ENCODE measurements around the gene XRN1. TPM values are rescaled to one million over a fixed set of nuclear protein-coding genes. Genes with fewer than 3 reads are reported as not detected.

The XRN1 gene
- total RNA-seq, 1 experiment from 2014 or later = 29.9 TPM

DNA sequence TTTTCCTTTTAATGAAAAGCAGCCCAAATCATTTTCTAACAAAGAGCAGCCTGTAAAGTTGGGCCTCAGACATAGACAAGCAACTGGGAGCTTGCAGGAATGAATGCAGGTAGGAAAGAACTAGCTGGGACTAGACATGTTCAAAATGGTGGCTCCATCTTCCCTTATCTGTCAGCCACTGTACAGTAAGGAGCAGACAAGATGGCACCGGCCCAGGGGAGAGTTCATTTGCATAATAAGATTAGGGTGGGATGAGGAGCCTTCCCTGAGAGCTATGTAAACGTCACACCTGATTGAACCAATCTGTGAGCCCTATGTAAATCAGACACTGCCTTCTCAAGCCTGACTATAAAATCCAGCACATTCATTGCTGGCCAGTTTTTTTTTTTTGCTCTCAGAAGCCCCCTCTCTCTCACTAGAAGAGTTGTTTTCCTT, 162.7 kb downstream of the XRN1 start:
- Histone ChIP-seq H3K9me3 (ENCODE audit: control insufficient read depth, insufficient read depth, low read depth, low read length) (peaks cover 23% of the 10 kb centered on the region), H3K27ac (ENCODE audit: low read length) (no peak overlapping the region), H3K4me3 (ENCODE audit: low read depth in 2 of 2, low read length in 2 of 2) (no peak overlapping the region), H3K4me1 (ENCODE audit: control insufficient read depth, insufficient read depth, low read length) (no peaks in the 10 kb centered on the region), H3K36me3 (ENCODE audit: control insufficient read depth, insufficient read depth, low read length) (no peaks in the 10 kb centered on the region), H3K27me3 (ENCODE audit: control insufficient read depth, insufficient read depth, low read length) (no peaks in the 10 kb centered on the region)
- POLR2A ChIA-PET = interaction anchor here (0.6 kb wide), 1 partner anchor 73 kb away, joined by 6 read pairs; no protein-coding TSS in a partner anchor
- no TSS peak for BruUV-seq (replicated peaks)
- CTCF ChIA-PET = no interaction called here
- TF ChIP-seq POLR2AphosphoS5 (IDR thresholded peaks at IDR 0.05; ENCODE audit: low read depth, low read length) (no peak), TCF7L2 (IDR thresholded peaks at IDR 0.05; ENCODE audit: low read depth, low read length) (no peak), SIN3A (IDR thresholded peaks at IDR 0.05; ENCODE audit: borderline replicate concordance, insufficient read depth, low read depth, low read length) (no peak)
- TF ChIP-seq, protein P1, sequence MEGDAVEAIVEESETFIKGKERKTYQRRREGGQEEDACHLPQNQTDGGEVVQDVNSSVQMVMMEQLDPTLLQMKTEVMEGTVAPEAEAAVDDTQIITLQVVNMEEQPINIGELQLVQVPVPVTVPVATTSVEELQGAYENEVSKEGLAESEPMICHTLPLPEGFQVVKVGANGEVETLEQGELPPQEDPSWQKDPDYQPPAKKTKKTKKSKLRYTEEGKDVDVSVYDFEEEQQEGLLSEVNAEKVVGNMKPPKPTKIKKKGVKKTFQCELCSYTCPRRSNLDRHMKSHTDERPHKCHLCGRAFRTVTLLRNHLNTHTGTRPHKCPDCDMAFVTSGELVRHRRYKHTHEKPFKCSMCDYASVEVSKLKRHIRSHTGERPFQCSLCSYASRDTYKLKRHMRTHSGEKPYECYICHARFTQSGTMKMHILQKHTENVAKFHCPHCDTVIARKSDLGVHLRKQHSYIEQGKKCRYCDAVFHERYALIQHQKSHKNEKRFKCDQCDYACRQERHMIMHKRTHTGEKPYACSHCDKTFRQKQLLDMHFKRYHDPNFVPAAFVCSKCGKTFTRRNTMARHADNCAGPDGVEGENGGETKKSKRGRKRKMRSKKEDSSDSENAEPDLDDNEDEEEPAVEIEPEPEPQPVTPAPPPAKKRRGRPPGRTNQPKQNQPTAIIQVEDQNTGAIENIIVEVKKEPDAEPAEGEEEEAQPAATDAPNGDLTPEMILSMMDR (IDR thresholded peaks at IDR 0.05) = no peak
- ATAC-seq = no peak
- in situ Hi-C loops (cut with HindIII; ENCODE audit: low pct_unique_long_range_greater_than_20kb, low sequenced_read_pairs) (no loop called here), intact Hi-C loops (cut with micrococcal nuclease; ENCODE audit: unreplicated experiment) (no loop called here)
- no peak for DNase-seq (ENCODE audit: low read depth, low spot score)

DNA sequence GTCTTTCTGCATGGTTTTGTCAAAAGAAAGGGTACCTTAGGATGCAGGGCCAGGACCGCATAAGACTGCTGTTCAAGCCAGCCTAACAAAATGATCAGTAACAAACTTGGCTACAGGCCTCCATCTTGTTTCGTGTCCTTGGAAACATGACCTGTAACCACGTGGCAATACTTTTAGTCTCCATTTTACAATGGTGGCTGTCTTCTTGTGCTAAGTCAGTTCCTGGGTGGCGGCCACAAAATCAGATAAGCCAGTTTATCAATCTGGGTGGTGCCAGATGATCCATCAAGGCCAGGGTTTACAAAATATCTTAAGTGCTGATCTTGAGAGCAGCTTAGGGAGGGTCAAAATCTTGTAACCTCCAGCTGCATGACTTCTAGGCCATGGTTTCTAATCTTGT, 165.3 kb downstream of the XRN1 start:
- ATAC-seq (no peak), DNase-seq (ENCODE audit: low read depth, low spot score) (no peak)
- intact Hi-C loops (cut with micrococcal nuclease; ENCODE audit: unreplicated experiment) (no loop called here), in situ Hi-C loops (cut with HindIII; ENCODE audit: low pct_unique_long_range_greater_than_20kb, low sequenced_read_pairs) (no loop called here)
- TF ChIP-seq TCF7L2 (IDR thresholded peaks at IDR 0.05; ENCODE audit: low read depth, low read length) = no peak
- no peak for TF ChIP-seq POLR2AphosphoS5 (IDR thresholded peaks at IDR 0.05; ENCODE audit: low read depth, low read length)
- TF ChIP-seq, protein P1 (IDR thresholded peaks at IDR 0.05) = no peak
- TF ChIP-seq, protein P2, sequence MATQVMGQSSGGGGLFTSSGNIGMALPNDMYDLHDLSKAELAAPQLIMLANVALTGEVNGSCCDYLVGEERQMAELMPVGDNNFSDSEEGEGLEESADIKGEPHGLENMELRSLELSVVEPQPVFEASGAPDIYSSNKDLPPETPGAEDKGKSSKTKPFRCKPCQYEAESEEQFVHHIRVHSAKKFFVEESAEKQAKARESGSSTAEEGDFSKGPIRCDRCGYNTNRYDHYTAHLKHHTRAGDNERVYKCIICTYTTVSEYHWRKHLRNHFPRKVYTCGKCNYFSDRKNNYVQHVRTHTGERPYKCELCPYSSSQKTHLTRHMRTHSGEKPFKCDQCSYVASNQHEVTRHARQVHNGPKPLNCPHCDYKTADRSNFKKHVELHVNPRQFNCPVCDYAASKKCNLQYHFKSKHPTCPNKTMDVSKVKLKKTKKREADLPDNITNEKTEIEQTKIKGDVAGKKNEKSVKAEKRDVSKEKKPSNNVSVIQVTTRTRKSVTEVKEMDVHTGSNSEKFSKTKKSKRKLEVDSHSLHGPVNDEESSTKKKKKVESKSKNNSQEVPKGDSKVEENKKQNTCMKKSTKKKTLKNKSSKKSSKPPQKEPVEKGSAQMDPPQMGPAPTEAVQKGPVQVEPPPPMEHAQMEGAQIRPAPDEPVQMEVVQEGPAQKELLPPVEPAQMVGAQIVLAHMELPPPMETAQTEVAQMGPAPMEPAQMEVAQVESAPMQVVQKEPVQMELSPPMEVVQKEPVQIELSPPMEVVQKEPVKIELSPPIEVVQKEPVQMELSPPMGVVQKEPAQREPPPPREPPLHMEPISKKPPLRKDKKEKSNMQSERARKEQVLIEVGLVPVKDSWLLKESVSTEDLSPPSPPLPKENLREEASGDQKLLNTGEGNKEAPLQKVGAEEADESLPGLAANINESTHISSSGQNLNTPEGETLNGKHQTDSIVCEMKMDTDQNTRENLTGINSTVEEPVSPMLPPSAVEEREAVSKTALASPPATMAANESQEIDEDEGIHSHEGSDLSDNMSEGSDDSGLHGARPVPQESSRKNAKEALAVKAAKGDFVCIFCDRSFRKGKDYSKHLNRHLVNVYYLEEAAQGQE (IDR thresholded peaks at IDR 0.05; ENCODE audit: insufficient read depth in 1 of 2, low read depth in 2 of 2, low read length in 1 of 2) = no peak
- TF ChIP-seq SIN3A (IDR thresholded peaks at IDR 0.05; ENCODE audit: borderline replicate concordance, insufficient read depth, low read depth, low read length) = no peak
- Histone ChIP-seq H3K36me3 (ENCODE audit: control insufficient read depth, insufficient read depth, low read length) (no peaks in the 10 kb centered on the region), H3K27me3 (ENCODE audit: control insufficient read depth, insufficient read depth, low read length) (no peaks in the 10 kb centered on the region), H3K9me3 (ENCODE audit: control insufficient read depth, insufficient read depth, low read depth, low read length) (peaks cover 10% of the 10 kb centered on the region), H3K27ac (ENCODE audit: low read length) (no peak overlapping the region), H3K4me1 (ENCODE audit: control insufficient read depth, insufficient read depth, low read length) (no peaks in the 10 kb centered on the region), H3K4me3 (ENCODE audit: low read depth in 2 of 2, low read length in 2 of 2) (no peak overlapping the region)
- POLR2A ChIA-PET = no interaction called here
- CTCF ChIA-PET = no interaction called here
- no TSS peak for BruUV-seq (replicated peaks)

Measured in Panc1 (cell line).